ELR (cell line): ENCODE results near the gene TRPM5.
A peak's percentile ranks its signal among the peaks of the same experiment; 100 is the strongest.

Source experiments
- DNase-seq: peaks from one replicate; pipeline ENCODE4 v3.0.0-alpha.2; 2015; ENCODE audit warnings: low read depth

Gene TRPM5

DNA sequence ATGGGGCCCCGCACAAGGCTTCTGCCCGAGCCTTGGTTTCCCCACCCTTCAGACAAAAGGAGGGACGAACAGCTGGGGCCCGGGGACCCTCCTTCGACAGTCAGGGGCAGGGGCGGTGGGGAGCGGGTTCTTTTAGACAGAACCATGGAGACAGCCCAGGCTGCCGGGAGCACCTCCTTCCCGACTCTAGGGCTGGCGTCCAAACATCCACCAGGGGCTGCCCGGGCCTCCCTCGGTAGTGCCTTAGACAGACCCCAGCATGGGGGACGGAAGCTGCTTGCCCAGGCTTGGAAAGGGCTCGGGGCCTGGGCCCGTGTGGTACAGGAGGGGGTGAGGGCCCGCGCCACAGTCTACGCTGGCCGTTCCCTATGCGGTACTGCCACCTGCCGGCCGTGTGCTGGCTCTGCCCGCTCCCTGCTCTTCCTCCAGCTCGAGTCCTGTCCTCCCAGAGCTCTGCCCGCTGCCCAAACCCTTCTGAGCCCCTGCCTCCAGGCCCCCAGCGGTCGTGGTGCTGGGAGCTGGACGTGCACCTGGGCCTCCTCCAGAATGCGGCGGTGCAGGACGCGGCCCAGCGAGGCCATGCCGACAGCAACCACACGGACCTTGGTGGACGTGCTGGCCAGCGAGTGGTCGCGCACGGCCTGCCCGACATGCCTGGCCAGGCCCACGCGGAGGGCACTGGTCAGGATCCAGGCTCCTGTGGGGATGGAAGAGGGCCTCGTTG is 23.6 kb downstream of the TRPM5 start:
- peak; percentile 77 for DNase-seq

DNA sequence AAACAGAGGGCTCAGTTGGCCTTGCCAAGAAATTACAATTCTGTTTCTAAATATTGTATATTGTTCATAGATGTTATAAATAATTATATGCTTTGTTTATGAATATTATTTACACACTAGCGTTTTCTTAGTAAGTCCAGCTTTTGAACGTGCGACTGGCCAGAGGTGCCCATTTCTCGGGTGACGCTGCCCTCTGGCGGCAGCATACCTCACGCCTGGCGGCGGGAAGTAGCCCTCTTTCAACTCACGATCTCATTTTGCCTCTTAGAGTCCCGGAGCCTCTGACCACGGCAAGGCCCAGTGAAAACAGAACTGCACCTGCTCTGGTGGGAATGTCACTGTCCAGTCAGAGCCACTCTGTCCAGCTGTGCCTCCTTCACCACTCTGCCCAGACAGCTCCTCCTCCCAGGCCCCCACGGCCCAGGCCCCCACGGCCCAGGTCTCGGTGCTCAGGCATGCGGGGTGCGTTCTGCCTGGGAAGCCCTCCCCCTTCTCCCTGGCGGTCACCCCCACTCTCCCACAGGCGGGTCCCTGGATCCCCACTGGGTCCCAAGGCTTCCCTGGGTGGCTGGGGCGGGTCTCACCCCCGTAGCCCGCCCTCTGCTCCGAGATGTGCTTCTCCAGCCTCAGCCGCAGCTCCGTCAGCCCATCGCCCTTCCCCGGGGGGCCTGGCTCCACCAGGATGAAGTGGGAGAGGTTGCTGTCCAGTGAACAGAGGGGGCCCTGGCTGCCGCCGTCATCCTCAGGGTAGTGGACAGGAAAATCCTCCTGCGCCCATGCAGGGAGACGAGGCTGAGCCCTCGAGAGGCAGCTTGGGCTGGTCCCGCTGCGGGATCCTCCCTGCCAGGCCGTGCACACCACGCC is 24.4 kb downstream of the TRPM5 start:
- peak; percentile 79 for DNase-seq

DNA sequence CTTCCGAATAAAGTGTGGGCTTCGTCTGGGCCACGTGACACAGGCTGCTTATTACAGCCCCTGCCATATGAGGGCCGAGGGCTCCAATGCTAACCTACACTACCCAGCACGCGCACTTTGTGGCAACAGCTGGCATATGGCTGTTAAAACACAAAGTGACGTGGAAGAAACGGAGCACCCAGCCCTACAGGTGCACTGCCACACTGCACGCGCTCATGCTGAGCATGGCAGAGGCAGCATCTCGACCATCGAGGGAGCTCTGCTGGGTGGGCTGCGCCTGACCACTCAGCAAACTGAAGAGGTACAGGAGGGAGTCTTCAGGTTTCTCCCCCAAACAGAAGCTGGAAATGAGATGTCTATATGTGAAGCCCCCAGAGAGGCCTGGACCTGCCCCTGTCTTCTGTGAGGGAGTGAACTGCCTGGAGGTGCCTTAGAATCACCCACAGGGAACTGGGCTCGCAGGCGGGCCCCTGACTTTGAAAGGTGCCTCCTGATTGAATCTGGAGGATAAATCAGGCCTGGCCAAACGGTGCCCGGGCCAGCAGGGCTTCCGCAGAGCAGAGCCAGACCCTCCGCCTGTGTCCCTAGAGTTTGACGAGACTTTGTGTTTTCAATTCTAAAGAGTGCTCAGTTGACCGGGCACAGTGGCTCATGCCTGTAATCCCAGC is 25.5 kb downstream of the TRPM5 start:
- DNase-seq, result no peak

DNA sequence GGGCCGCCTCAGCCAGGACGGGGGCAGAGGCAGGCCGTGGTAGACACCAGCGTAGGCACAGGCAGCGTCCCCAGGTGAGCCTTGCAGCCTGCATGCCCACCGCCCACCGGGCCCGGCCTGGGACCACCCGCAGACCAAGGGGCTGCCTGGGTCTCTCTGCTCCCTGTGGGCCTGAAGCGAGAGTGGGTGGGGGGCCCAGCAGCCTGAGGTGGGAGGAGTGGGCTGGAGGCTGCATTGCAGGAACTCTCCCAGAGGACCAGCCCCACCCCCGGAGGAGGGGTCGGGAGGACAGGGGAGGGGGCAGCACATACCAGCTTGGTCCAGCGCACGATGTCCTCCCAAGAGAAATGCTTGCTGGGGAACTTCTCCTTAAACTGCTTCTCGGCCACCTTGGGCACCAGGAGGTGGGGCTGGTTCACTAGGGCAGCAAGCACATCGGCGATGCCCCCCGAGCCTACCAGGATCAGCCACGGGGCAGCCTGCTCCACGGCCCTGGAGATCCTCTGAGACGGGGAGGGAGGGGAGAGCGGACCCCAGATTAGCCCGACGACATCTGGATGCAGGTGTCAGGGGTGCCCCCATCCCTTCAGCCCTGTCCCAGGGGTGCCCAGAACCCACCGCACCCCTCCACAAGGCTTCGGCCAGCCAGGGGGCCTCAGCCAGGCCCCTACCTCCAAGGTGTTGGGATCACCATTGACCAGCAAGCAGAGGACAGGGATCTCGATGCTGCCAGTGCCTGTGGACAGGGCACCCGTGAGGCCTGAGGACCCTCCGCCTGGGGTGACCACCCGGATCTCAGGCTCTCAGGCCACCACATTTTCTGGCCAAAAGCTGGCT is 26.2 kb downstream of the TRPM5 start:
- no peak for DNase-seq

DNA sequence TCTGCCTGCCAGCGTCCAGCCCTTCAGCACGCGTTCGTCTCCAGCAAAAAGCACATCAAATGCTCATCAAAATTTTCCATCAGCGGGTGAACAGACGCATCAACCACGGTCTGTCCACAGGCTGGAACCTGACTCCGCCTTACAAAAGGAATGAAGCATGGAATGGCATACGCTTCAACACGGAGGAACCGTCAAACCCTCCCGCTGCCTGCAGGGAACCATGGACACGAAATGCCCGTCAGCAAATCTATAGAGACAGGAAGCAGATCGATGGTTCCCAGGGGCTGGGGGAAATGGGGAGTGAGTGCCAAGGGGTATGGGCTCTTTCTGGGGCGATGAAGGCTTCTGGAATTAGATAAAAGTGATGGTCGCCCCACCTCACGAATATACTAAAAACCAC is 27.5 kb downstream of the TRPM5 start:
- no peak for DNase-seq

DNA sequence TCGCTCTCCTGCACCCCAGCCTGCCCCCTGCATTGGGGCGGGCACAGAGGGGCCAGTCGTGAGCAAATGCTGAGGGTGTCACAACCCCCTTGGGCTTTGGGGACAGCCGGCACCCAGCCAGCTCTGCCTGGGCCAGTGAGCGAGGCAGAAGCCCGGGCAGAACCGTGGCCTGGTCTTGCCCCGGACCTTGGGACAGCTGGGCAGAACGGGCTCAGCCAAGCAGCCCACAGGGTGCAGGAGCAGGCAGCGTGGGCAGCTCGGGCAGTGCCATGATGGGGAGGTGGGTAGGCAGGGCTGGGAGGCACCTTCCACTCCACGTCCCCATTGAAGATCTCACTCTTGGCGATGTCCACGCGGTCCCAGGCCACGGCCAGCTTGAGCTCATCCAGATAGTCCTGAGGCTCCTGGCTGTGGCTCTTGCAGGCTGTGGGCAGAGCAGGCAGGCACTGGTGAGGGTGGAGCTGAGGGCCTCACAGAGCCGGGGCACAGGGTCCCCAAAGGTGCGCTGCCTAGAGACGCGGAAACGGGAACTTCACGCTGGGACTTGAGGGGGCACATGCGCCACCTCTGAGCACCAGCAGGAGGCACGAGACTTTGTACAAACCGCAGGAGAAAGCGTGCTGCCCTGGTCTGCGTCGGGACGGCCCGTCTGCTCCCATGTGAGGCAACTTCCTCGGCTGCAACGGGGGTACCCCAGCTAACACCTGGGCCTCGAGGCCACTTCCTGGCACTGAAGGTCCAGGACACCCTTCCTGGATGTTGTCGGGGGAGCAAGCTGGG is 28.5 kb downstream of the TRPM5 start:
- DNase-seq, result no peak

DNA sequence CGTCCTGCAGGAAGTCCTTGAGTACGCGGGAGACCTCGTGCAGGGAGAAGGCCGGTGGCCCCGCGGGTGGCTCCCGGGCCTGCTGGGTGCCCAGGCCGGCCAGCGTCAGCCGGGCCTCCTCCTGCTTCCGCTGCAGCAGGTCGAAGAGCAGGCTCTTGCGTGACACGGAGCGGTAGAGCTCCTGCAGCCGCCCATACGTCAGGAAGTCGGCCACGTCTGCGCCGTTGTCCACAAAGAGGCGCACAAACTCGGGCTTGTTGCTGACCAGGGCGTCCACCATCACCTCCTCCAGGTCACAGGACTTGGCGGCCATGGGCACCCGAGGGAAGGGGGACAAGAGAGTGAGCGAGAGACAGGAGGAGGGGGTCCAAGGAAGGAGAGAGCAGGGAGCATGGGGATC is 29.1 kb downstream of the TRPM5 start:
- DNase-seq, result no peak

DNA sequence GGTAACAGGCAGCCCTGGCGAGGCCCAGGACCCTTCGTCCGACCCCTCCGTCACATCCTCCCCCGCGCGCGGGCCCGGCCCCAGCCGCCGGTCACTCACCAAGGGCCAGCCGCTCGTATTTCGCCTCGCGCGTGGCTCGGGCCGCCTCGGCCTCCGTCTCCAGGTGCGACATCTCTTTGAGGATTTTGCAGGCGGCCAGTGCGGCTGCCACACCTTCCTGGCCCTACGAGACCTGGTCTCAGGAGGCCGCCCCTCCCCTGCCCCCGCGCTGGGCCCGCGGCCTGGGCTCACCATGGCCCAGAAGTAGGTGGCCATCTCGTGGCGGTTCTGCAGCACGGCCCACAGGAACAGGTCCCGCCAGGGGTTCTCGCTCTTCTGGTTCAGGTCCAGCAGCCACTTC is 29.7 kb downstream of the TRPM5 start:
- no peak for DNase-seq

DNA sequence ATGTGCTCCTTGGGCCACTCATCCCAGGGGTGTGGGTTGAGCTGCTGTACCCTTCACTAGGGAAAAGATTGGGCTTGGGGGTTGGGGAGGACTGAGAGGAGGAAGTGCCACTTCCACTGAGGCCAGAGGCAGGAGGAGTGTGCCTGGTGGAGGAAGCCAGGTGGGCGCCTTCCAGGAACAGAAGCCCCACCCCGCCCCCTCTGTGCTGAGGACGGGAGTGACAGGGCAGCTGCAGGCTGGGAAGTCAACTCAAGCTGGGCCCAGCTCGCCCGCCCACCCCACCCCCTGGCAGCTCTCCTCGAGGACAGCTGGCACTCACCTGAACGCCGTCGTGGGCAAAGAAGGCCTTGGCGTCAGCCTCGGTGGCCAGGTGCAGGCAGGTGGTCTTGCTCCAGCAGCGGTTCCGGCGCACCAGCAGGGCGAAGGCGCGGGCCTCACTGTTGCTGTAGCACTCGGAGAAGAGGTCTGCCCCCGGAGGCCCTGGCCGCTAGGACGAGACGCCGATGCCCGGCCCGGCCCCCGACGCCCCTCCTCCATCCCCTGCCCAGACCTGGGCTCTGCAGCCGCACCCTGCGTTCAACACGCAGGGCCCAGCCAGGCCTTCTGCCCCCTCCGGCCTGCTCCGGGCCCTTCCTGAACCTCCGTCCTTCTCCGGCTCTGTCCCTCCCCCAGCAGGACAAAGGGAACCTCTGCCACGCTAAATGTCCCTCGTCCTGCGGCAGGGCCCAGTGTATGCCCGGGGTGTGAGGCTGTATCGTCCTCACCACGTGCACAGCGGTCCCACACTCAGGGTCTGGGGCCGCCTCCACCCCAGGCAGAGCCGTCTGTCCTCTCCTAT is 30.4 kb downstream of the TRPM5 start:
- DNase-seq, result no peak

DNA sequence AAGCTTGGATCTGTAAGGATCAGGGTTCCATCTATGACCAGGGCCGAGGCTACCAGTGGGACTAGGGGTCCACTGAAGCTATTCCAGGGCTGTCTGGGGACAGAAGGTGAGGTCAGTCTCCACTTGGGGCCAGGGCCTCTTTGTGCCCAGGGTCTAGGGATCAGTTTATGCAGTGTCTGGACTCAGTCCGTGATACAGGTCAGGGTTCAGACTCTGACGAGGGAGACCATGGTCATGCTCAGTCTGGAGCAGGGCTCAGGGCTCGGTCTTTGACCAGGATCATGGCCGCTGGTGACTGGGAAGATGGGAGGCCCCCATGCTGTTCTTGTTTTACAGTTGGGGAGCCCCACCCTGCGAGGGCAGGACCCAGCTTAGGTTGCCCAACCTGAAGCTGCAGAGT is 32.0 kb downstream of the TRPM5 start:
- DNase-seq, result no peak

DNA sequence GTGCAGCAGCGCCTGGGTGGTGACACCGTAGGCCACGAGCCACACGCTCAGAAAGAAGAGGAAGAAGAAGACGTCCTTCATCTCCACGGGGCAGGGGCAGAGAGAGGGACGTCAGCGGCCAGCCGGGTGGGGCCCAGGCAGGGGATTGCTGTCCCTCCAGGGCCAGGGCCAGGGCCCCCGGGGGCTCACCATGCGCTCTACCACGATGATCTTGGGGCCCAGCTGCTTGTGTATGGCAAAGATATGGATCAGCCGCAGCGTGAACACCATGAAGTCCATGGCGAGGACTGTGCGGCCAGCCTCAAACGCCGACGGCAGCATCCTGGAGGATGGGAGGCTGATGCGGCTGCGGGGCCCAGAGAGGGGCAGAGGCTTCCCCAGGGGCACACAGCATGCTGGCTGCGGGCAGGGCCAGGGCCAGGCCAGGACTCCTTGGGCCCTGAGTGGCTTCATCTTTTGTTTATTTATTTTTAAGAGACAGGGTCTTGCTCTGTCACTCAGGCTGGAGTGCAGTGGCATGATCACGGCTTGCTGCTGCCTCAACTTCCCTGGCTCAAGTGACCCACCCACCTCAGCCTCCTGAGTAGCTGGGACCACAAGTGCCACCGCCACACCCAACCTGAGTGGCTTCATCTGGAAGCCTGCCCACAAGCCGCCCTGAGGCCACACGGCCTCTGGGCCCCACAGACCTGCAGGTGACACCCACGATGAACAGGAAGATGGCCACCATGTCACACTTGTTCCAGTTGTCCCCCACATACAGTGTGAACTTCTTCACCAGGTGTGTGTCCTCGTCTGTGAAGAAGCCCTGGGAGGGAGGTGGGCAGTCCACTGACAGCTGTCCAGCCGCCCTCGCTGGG is 32.6 kb downstream of the TRPM5 start:
- no peak for DNase-seq

DNA sequence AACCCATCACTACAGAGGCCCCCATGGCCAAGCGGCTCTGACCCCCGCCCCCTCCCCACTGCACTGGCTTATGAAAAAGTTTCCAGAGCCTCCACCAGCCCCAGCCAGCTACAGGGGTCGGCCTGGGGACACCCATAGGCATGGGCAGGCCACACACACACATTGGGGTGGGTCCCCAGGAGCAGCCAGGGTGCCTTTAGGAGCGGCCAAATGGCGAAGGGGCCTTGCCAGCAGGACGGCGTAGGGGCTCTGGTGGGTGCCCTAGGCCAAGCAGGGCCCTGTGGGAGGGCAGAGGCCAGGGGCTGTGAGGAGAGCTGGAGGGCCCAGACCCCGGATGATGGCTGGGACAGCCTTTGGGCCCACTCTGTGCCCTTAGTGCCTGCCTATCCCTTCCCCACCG is 33.7 kb downstream of the TRPM5 start:
- no peak for DNase-seq

DNA sequence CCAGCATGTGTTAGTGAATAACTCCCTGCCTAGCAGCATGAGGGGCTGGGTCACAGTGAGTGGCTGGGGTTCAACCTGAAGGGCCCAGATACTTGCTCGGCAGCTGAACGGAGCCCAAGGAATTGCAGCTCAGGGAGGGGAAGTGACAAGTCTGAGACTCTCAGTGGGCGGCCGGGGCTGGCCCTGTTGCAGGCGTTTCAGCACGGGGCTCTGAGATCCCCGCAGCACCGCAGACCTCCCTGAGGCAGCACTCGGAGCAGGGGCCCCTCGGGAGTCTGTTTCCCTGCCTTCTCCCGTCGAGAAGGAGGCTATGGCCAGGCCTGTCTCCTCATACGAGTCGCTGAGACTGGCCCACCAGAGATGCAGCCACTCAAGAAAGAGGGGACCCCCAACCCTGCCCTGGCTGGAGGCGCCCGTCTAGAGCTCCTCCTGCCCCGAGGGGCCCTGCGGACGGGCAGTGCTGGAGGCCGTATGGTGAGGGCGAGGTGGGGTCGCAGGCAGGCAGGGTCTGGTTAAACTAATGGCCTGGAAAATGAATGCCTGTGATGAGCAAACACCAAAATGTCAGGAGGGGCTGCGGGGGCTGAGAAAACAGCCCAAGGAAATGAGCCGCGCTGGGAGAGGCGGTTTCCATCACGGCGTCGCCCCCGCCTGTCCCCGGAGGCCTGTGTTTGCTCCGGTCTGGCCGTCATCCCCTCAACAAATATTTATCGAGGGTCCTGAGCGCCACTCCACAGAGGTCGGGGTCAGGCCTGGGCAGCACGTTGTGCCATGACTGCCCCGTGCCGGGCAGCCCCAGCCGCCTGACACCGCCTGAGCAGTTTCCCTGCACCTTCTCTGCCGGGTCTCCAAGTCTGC is 34.5 kb downstream of the TRPM5 start:
- no peak for DNase-seq

DNA sequence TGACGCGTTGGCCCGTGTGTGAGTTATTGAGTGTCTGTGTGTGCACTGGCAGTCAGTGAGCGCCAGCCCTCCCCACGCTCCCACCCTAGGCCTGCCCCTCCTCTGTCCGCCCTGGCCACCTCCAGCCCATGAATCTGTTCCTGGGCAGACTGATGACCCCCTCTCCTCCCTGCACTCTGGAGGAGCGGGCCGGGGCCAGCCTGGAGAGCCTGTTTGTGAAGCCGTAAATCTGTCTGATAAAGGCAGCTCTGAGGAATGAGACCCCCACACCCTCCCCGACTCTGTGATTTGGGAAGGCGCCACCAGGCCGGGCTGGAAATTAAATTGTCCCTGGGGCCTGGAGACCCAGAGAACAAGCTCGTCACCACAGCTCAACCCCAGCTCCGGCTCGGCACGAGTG is 35.2 kb downstream of the TRPM5 start:
- DNase-seq, result no peak

DNA sequence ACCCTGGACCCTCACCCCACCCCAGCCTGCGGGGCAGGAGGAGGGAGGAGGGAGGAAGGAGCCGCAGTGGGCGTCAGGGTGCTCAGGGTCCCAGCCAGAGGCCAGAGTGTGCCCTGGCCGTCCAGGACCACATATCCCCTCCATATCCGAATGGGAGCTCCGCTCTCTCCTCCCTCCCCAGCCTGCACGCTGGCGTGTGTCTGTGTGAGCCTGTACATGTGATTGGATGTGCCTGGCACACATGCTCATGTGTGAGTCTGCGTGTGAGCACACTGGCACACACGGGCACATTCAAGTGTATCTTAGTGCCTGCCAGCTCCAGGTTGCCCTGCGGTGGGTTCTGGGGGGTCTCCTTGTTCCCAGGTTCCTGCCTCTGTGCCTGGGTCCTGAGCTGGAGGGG is 35.6 kb downstream of the TRPM5 start:
- no peak for DNase-seq

DNA sequence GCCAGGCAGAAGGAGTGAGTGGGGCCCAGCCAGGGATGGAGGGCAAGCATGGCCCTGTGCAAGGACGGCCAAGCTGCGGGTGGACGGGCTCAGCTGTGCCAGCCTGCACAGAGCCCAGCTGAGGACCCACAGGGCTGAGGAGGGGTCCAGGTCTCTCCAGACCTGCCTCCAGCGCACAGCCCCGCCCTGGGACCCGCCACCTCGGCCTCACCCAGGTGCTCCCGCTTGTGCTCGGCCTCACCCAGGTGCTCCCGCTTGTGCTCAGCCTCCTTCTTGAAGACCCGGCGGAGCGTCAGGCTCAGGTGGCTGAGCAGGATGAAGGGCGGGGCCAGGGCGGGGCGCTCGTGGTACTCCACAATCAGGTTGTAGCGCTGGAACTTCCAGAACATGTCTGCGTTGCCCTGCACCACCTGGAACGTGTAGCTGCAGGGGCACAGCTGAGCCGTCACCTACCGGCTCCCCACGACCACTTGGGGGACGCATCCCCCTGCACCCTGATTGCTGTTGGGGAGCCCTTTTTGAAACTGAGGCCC is 37.4 kb downstream of the TRPM5 start:
- no peak for DNase-seq

DNA sequence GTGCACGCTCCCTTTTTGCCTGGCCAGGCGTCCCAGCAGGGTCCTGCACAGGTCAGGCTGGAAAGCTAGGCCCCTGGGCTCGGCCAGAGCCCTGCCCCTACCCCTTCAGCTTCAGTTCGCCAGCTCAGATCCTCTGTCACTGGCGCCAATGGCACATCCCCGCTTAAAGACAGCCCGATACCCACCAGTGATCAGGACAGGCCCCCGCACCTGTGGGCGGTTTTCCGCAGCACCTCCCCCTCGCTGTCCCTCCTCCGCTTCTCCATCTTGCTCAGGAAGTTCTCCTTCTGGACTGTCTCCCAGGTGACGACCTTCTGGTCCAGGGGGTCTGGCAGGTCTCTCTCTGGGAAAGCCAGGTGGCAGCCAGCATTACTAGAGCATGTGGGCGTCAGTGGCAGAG is 37.9 kb downstream of the TRPM5 start:
- DNase-seq, result no peak

DNA sequence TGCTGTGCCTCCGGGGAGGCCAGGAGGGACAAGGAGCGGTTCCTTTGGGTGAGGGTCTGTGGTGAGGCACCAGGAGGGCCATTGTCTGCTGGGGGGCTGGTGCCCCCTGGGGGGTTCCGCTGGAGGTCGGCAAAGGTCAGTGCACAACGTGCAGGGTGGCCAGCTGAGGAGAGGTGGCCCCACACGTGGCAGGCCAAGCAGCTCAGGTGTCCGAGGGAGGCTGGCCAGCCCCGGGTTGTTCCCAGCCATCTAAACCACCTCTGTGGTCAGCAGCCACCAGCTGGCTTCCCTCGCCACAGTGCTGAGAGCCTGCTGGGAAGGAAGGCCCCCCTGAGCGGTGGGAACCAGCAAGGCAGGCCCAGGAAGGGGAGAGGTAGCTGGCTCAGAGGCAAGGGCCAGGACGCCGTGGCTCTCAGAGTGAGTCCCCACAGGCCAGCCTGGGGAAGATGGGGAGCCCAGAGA is 39.5 kb downstream of the TRPM5 start:
- no peak for DNase-seq
